ENCODE measurements around the gene RUNX2.

GRCh38 chr6:45460166-45460565 lies 132.0 kb downstream of the RUNX2 start:
- no peak for TF ChIP-seq CTCF (IDR thresholded peaks at IDR 0.05)
- no peak for TF ChIP-seq POLR2A (IDR thresholded peaks at IDR 0.05)

All from testis (tissue), 2 donors.